HepG2 (cell line): ENCODE measurements around the gene ABCC9. TPM values are rescaled to one million over a fixed set of nuclear protein-coding genes. Genes with fewer than 3 reads are reported as not detected.

Experiments used
- ATAC-seq: fragments of 200-7000 bp; cut with Tn5 transposase; 3 replicates; pipeline ENCODE4 v1.9.1; 2020; ENCODE audit warnings: mild to moderate bottlenecking, moderate library complexity
- BruUV-seq: library from RNA; stranded (reverse); fragments of 400-500 nt; replicated peaks from 2 replicates; lab custom pipeline; 2021; lab: Mats Ljungman, UMichigan
- CTCF ChIA-PET: fragments of 300-600 bp; formaldehyde crosslinking; extraction: SDS; loops from one replicate; lab custom pipeline; 2021; ENCODE audit warnings: low total read pairs, inconsistent platforms, low intra/inter-chr PET ratio; lab: Yijun Ruan, JAX
- POLR2A ChIA-PET: fragments of 350-600 bp; sonication (Branson Sonifier 250); formaldehyde crosslinking; loops from one replicate; lab custom pipeline; 2020; ENCODE audit warnings: antibody characterized with exemption, inconsistent platforms; lab: Yijun Ruan, JAX
- DNase-seq: peaks from one replicate; pipeline ENCODE4 v3.0.0-alpha.2; 2015; ENCODE audit warnings: low spot score
- FAIRE-seq: peaks from 3 replicates; lab custom pipeline; 2011; peaks lifted over from hg19 to GRCh38; lab: Jason Lieb, UNC
- H2AFZ ChIP-seq: one replicate; pipeline ENCODE4 v1.6.1; 2011; ENCODE audit warnings: low read length, inconsistent platforms
- H3K27ac ChIP-seq: fragments of 300-600 bp; 3 replicates; pipeline ENCODE4 v1.8.0; 2011; ENCODE audit warnings: mixed run types, mild to moderate bottlenecking, mixed read lengths, low read length, inconsistent platforms; ENCODE audit not compliant: insufficient read depth; ENCODE audit errors: extremely low read length
- H3K27me3 ChIP-seq, 2 experiments: fragments of 200-600 bp in 1 of 2; 2 replicates in 1 of 2; 3 replicates in 1 of 2; pipeline versions ENCODE4 v1.6.0 to v1.8.0; 2011; ENCODE audit warnings: low read length in 2 of 2, mild to moderate bottlenecking in 2 of 2, moderate library complexity in 2 of 2, inconsistent platforms in 1 of 2; ENCODE audit not compliant: insufficient read depth in 2 of 2, control insufficient read depth in 1 of 2
- H3K36me3 ChIP-seq, 2 experiments: fragments of 200-600 bp in 1 of 2; replicated peaks in 1 of 2; 2 replicates in 1 of 2; 3 replicates in 1 of 2; pipeline versions ENCODE4 v1.5.1 to v1.8.0; 2011; ENCODE audit warnings: low read length in 2 of 2, inconsistent platforms in 1 of 2; ENCODE audit not compliant: insufficient read depth in 2 of 2, control insufficient read depth in 1 of 2
- H3K4me1 ChIP-seq: 2 replicates; pipeline ENCODE4 v1.5.1; 2012; ENCODE audit warnings: low read length, inconsistent platforms; ENCODE audit not compliant: insufficient read depth
- H3K4me2 ChIP-seq: 2 replicates; pipeline ENCODE4 v1.6.0; 2011; ENCODE audit warnings: low read depth, low read length, inconsistent platforms
- H3K4me3 ChIP-seq, 3 experiments: fragments of 200-600 bp in 1 of 3; sonication (generic), shearing (Covaris generic) in 1 of 3; replicated peaks in 1 of 3; 2 replicates each; pipeline ENCODE4 v1.5.1; 2011 to 2016; ENCODE audit warnings: low read length in 3 of 3, inconsistent platforms in 2 of 3, low read depth in 2 of 3, mild to moderate bottlenecking in 2 of 3, control low read depth in 1 of 3, mixed read lengths in 1 of 3; ENCODE audit not compliant: insufficient read depth in 1 of 3
- H3K79me2 ChIP-seq: one replicate; pipeline ENCODE4 v1.6.1; 2011; ENCODE audit warnings: low read length, inconsistent platforms; ENCODE audit not compliant: insufficient read depth
- H3K9ac ChIP-seq: 2 replicates; pipeline ENCODE4 v1.6.0; 2011; ENCODE audit warnings: mild to moderate bottlenecking, low read depth, low read length, inconsistent platforms; ENCODE audit not compliant: insufficient read depth
- H3K9me3 ChIP-seq: 2 replicates; pipeline ENCODE4 v1.5.1; 2012; ENCODE audit warnings: mild to moderate bottlenecking, low read length
- H4K20me1 ChIP-seq: 2 replicates; pipeline ENCODE4 v1.6.0; 2011; ENCODE audit warnings: inconsistent platforms, mild to moderate bottlenecking, low read length, moderate library complexity; ENCODE audit not compliant: insufficient read depth
- CREB3 ChIP-seq: sonication (generic); formaldehyde crosslinking; IDR thresholded peaks from 2 replicates; pipeline ENCODE4 v1.5.0; 2020; ENCODE audit warnings: missing genetic modification reagents
- JUN ChIP-seq: sonication (generic); formaldehyde crosslinking; IDR thresholded peaks from 2 replicates; pipeline ENCODE4 v1.4.0; 2020; ENCODE audit warnings: mild to moderate bottlenecking, missing genetic modification reagents
- NPAS2 ChIP-seq: sonication (generic); formaldehyde crosslinking; IDR thresholded peaks from 2 replicates; pipeline ENCODE4 v1.8.0; 2022; ENCODE audit warnings: mild to moderate bottlenecking, missing genetic modification reagents, borderline replicate concordance
- POGK ChIP-seq: sonication (generic); formaldehyde crosslinking; conservative IDR thresholded peaks from 2 replicates; pipeline ENCODE4 v1.8.0; 2022; ENCODE audit warnings: mild to moderate bottlenecking, moderate library complexity, missing genetic modification reagents
- SUZ12 ChIP-seq: fragments of 150-350 bp; IDR thresholded peaks from 2 replicates; pipeline ENCODE4 v1.6.1; 2014; ENCODE audit warnings: low read depth, low read length
- ZNF180 ChIP-seq: sonication (generic); formaldehyde crosslinking; IDR thresholded peaks from 2 replicates; pipeline ENCODE4 v1.4.0; 2020; ENCODE audit warnings: low read depth, missing genetic modification reagents, borderline replicate concordance
- ZNF235 ChIP-seq: sonication (generic); formaldehyde crosslinking; IDR thresholded peaks from 2 replicates; pipeline ENCODE4 v1.8.1; 2023; ENCODE audit warnings: mild to moderate bottlenecking, missing genetic modification reagents, borderline replicate concordance
- ZNF354B ChIP-seq: sonication (generic); formaldehyde crosslinking; IDR thresholded peaks from 2 replicates; pipeline ENCODE4 v1.8.0; 2022; ENCODE audit warnings: mild to moderate bottlenecking, missing genetic modification reagents
- ZNF883 ChIP-seq: sonication (generic); formaldehyde crosslinking; IDR thresholded peaks from 2 replicates; pipeline ENCODE4 v1.5.1; 2020; ENCODE audit warnings: mild to moderate bottlenecking, missing genetic modification reagents; ENCODE audit errors: not compliant biosample characterization
- WGBS: methylation state at CpG from one replicate; pipeline ENCODE4 v1.1.6; 2017; ENCODE audit warnings: low lambda C conversion rate; 5-methylcytosine and 5-hydroxymethylcytosine counted together
- in situ Hi-C: cut with HindIII; loops from 2 replicates; pipeline ENCODE4 v1.10.0; 2017; ENCODE audit warnings: low pct_unique_long_range_greater_than_20kb; ENCODE audit not compliant: extremely low pct_ligation_motif_present
- intact Hi-C: fragments of 100-400 bp; cut with micrococcal nuclease; formaldehyde crosslinking; loops from one replicate; pipeline ENCODE4 v1.10.0; 2022; ENCODE audit not compliant: unreplicated experiment
- polyA plus RNA-seq, 8 experiments: library from polyadenylated mRNA; depleted of rRNA in 3 of 8; stranded (reverse) in 7 of 8; unstranded in 1 of 8; fragments of >200 nt; fragmentation: Illumina TruSeq in 4 of 8; extraction: Trizol in 4 of 8; gene quantifications; 2 replicates each; pipeline versions ENCODE4 v1.2.1 to v1.2.3, GENCODE V29; 2011 to 2016; ENCODE audit warnings: low read depth in 4 of 8, missing spikeins in 1 of 8, mixed read lengths in 1 of 8; ENCODE audit not compliant: insufficient read depth in 1 of 8
- total RNA-seq, 5 experiments: library from RNA; depleted of rRNA; stranded (reverse); fragments of >200 nt; fragmentation: Illumina TruSeq; extraction: Trizol; gene quantifications; 2 replicates each; pipeline ENCODE4 v1.2.3, GENCODE V29; 2016; ENCODE audit warnings: low read depth in 1 of 5
- TF ChIP-seq, protein P1 (sequence below): sonication (generic); formaldehyde crosslinking; IDR thresholded peaks from 2 replicates; pipeline ENCODE4 v1.4.0; 2020; ENCODE audit warnings: missing genetic modification reagents, borderline replicate concordance
- TF ChIP-seq, protein P2 (sequence below): sonication (generic); formaldehyde crosslinking; IDR thresholded peaks from 2 replicates; pipeline ENCODE4 v1.4.0; 2020; ENCODE audit warnings: missing genetic modification reagents, mild to moderate bottlenecking, borderline replicate concordance

Gene ABCC9
- total and polyA plus RNA-seq, 2 of the 13 experiments (the other 11 are each of a cell fraction or from before 2014, with no cell fraction given), result not detected

GRCh38 chr12:21892341-21892740 lies 48.9 kb downstream of the ABCC9 start:
- no peaks in the 10 kb centered on the region for H3K9me3 ChIP-seq
- no peak for DNase-seq
- no peak for FAIRE-seq
- ChIA-PET CTCF (no interaction called here), POLR2A (no interaction called here)
- intact Hi-C loops (no loop called here), in situ Hi-C loops (no loop called here)
- no peaks in the 10 kb centered on the region for H4K20me1 ChIP-seq
- H3K79me2 ChIP-seq, result no peaks in the 10 kb centered on the region
- no peak overlapping the region for H3K27ac ChIP-seq
- H2AFZ ChIP-seq, result no peak overlapping the region
- no TSS peak for BruUV-seq
- no peak overlapping the region for H3K4me3 ChIP-seq
- H3K4me1 ChIP-seq, result no peaks in the 10 kb centered on the region
- no peaks in the 10 kb centered on the region for H3K27me3 ChIP-seq
- no peak overlapping the region for H3K9ac ChIP-seq
- ATAC-seq, result no peak
- no peaks in the 10 kb centered on the region for H3K36me3 ChIP-seq
- H3K4me2 ChIP-seq, result no peak overlapping the region
- WGBS, result 0% methylated on average over 1 of the region's 1 CpG
- TF ChIP-seq SUZ12 (no peak), JUN (no peak), ZNF235 (CRISPR knock-in tag) (no peak), ZNF883 (CRISPR knock-in tag) (no peak), NPAS2 (CRISPR knock-in tag) (no peak), ZNF354B (CRISPR knock-in tag) (no peak), ZNF180 (CRISPR knock-in tag) (no peak), CREB3 (CRISPR knock-in tag) (no peak), POGK (CRISPR knock-in tag) (no peak)
- TF ChIP-seq, protein P1, sequence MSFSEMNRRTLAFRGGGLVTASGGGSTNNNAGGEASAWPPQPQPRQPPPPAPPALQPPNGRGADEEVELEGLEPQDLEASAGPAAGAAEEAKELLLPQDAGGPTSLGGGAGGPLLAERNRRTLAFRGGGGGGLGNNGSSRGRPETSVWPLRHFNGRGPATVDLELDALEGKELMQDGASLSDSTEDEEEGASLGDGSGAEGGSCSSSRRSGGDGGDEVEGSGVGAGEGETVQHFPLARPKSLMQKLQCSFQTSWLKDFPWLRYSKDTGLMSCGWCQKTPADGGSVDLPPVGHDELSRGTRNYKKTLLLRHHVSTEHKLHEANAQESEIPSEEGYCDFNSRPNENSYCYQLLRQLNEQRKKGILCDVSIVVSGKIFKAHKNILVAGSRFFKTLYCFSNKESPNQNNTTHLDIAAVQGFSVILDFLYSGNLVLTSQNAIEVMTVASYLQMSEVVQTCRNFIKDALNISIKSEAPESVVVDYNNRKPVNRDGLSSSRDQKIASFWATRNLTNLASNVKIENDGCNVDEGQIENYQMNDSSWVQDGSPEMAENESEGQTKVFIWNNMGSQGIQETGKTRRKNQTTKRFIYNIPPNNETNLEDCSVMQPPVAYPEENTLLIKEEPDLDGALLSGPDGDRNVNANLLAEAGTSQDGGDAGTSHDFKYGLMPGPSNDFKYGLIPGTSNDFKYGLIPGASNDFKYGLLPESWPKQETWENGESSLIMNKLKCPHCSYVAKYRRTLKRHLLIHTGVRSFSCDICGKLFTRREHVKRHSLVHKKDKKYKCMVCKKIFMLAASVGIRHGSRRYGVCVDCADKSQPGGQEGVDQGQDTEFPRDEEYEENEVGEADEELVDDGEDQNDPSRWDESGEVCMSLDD (CRISPR knock-in tag), result no peak
- TF ChIP-seq, protein P2, sequence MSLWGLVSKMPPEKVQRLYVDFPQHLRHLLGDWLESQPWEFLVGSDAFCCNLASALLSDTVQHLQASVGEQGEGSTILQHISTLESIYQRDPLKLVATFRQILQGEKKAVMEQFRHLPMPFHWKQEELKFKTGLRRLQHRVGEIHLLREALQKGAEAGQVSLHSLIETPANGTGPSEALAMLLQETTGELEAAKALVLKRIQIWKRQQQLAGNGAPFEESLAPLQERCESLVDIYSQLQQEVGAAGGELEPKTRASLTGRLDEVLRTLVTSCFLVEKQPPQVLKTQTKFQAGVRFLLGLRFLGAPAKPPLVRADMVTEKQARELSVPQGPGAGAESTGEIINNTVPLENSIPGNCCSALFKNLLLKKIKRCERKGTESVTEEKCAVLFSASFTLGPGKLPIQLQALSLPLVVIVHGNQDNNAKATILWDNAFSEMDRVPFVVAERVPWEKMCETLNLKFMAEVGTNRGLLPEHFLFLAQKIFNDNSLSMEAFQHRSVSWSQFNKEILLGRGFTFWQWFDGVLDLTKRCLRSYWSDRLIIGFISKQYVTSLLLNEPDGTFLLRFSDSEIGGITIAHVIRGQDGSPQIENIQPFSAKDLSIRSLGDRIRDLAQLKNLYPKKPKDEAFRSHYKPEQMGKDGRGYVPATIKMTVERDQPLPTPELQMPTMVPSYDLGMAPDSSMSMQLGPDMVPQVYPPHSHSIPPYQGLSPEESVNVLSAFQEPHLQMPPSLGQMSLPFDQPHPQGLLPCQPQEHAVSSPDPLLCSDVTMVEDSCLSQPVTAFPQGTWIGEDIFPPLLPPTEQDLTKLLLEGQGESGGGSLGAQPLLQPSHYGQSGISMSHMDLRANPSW, result no peak
